Osteoblast (primary cell): ENCODE data around the gene BANP. TPM values are rescaled to one million over a fixed set of nuclear protein-coding genes. Genes with fewer than 3 reads are reported as not detected.

ENCODE experiments used
- DNase-seq: peaks from one replicate; pipeline ENCODE4 v3.0.0; 2011; ENCODE audit warnings: low spot score, mixed read lengths; ENCODE audit not compliant: insufficient read length; ENCODE audit errors: missing footprints
- H2AFZ ChIP-seq: 2 replicates; pipeline ENCODE4 v1.6.0; 2011; ENCODE audit warnings: mild to moderate bottlenecking, low read length
- H3K27ac ChIP-seq: 2 replicates; pipeline ENCODE4 v1.5.1; 2011; ENCODE audit warnings: mild to moderate bottlenecking, low read depth, low read length, moderate library complexity
- H3K27me3 ChIP-seq: 2 replicates; pipeline ENCODE4 v1.6.0; 2012; ENCODE audit warnings: mild to moderate bottlenecking, control low read depth, inconsistent platforms, low read length, moderate library complexity; ENCODE audit not compliant: insufficient read depth
- H3K36me3 ChIP-seq: 2 replicates; pipeline ENCODE4 v1.5.1; 2011; ENCODE audit warnings: mild to moderate bottlenecking, low read length, control low read depth, moderate library complexity; ENCODE audit not compliant: insufficient read depth
- H3K4me1 ChIP-seq: 2 replicates; pipeline ENCODE4 v1.5.1; 2011; ENCODE audit warnings: mild to moderate bottlenecking, low read length, control low read depth, moderate library complexity; ENCODE audit not compliant: insufficient read depth
- H3K4me2 ChIP-seq: 2 replicates; pipeline ENCODE4 v1.6.0; 2011; ENCODE audit warnings: mild to moderate bottlenecking, low read length; ENCODE audit not compliant: insufficient read depth
- H3K4me3 ChIP-seq: fragments of 200-600 bp; sonication (generic); 3 replicates; pipeline ENCODE4 v1.5.1; 2012; ENCODE audit warnings: mild to moderate bottlenecking, low read length, inconsistent platforms; ENCODE audit not compliant: insufficient read depth
- H3K79me2 ChIP-seq: 2 replicates; pipeline ENCODE4 v1.6.0; 2012; ENCODE audit warnings: mild to moderate bottlenecking, low read length, control low read depth, inconsistent platforms; ENCODE audit not compliant: insufficient read depth
- H3K9me3 ChIP-seq: 2 replicates; pipeline ENCODE4 v1.5.1; 2011; ENCODE audit warnings: low read depth, low read length, control low read depth
- H4K20me1 ChIP-seq: 2 replicates; pipeline ENCODE4 v1.6.0; 2012; ENCODE audit warnings: mild to moderate bottlenecking, low read length, control low read depth; ENCODE audit not compliant: insufficient read depth
- total RNA-seq: library from RNA; depleted of rRNA; stranded (reverse); fragments of >200 nt; gene quantifications from 2 replicates; pipeline ENCODE4 v1.2.3, GENCODE V29; 2012
- TF ChIP-seq, protein P1 (sequence below): IDR thresholded peaks from 2 replicates; pipeline ENCODE4 v1.5.1; 2011; ENCODE audit warnings: mild to moderate bottlenecking, low read depth, low read length, moderate library complexity; ENCODE audit errors: extremely low read depth

Gene BANP
- total RNA-seq, 1 donor: 23.5 TPM

DNA sequence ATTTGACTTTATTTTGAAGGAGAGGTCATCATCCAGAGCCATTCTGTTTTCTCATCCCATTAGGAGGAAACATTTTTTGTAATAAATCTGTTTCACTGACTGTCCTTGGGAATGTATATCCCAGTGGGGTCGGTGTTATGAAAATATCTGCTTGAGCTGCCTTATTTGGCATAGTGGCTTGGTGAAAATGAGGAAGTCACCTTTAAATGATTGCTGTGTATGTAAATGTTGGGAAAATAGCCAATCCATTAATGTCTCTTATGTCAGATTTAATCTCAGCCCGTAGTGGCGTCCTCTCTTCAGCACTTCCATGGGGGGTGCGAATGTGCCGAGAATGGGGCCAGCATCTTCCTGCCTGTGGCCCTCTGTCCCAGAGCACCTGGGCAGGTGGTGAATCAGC, 57.6 kb downstream of the BANP start:
- H3K36me3 ChIP-seq: peaks cover 8% of the 10 kb centered on the region
- H3K4me2 ChIP-seq: no peak overlapping the region
- H3K27me3 ChIP-seq: no peaks in the 10 kb centered on the region
- H3K4me1 ChIP-seq: peaks cover 3% of the 10 kb centered on the region
- no peak for DNase-seq
- H3K79me2 ChIP-seq: no peaks in the 10 kb centered on the region
- no peak overlapping the region for H2AFZ ChIP-seq
- TF ChIP-seq, protein P1, sequence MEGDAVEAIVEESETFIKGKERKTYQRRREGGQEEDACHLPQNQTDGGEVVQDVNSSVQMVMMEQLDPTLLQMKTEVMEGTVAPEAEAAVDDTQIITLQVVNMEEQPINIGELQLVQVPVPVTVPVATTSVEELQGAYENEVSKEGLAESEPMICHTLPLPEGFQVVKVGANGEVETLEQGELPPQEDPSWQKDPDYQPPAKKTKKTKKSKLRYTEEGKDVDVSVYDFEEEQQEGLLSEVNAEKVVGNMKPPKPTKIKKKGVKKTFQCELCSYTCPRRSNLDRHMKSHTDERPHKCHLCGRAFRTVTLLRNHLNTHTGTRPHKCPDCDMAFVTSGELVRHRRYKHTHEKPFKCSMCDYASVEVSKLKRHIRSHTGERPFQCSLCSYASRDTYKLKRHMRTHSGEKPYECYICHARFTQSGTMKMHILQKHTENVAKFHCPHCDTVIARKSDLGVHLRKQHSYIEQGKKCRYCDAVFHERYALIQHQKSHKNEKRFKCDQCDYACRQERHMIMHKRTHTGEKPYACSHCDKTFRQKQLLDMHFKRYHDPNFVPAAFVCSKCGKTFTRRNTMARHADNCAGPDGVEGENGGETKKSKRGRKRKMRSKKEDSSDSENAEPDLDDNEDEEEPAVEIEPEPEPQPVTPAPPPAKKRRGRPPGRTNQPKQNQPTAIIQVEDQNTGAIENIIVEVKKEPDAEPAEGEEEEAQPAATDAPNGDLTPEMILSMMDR: no peak
- no peaks in the 10 kb centered on the region for H3K9me3 ChIP-seq
- no peak overlapping the region for H3K27ac ChIP-seq
- no peak overlapping the region for H3K4me3 ChIP-seq
- H4K20me1 ChIP-seq: peaks cover 12% of the 10 kb centered on the region

DNA sequence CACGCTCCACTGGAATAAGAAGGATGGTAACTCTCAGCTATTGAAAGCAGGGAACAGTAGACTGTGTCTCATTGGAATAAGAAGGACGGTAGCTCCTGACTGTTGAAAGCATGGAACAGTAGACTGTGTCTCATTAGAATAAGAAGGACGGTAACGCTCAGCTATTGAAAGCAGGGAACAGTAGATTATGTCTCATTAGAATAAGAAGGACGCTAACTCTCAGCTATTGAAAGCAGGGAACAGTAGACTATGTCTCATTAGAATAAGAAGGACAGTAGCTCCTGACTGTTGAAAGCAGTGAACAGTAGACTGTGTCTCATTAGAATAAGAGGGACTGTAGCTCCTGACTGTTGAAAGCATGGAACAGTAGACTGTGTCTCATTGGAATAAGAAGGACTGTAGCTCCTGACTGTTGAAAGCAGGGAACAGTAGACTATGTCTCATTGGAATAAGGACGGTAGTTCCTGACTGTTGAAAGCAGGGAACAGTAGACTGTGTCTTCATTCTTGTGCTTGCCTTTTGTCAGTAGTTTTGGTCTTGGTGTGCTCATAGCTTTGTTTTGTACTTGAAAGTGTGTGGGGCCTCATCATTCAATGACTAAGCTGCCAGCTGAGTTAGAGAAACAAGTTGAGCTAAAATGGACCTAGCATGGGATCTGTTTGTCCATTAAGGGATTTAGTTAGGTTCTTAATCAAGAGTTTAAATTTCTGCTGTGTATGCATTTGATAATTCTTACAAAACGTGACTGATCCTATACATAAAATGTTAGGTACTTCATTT, 58.5 kb downstream of the BANP start:
- peaks cover 12% of the 10 kb centered on the region for H3K4me1 ChIP-seq
- no peaks in the 10 kb centered on the region for H3K27me3 ChIP-seq
- H3K79me2 ChIP-seq: no peaks in the 10 kb centered on the region
- no peak overlapping the region for H3K27ac ChIP-seq
- H3K4me2 ChIP-seq: no peak overlapping the region
- H3K9me3 ChIP-seq: no peaks in the 10 kb centered on the region
- DNase-seq: no peak
- TF ChIP-seq, protein P1: no peak
- H3K4me3 ChIP-seq: no peak overlapping the region
- H2AFZ ChIP-seq: no peak overlapping the region
- H3K36me3 ChIP-seq: peaks cover 8% of the 10 kb centered on the region
- peaks cover 18% of the 10 kb centered on the region for H4K20me1 ChIP-seq

DNA sequence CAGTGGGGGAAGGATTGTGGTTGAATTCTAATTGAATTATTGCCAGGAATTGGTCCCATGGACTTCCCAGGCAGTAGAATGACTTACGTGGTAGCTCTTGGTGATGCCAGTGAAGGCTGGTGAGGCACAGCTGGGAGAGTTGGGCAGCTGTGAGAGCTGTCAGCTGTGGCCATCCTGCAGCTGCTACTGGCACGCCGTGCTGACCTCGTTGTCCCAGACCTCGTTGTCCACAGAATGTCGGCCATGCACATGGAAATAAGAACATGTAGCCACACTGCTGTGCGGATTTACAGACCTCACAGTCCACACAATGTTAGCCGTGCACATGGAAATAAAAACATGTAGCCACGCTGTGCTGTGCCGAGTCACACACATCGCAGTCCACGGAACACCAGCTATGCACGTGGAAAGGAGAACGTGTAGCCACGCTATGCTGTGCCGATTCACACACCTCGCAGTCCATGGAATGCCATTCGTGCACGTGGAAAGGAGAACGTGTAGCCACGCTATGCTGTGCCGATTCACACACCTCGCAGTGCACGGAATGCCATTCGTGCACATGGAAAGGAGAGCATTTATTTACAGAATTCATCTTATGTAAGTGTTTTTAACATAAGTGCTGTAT, 59.2 kb downstream of the BANP start:
- H3K36me3 ChIP-seq: peaks cover 8% of the 10 kb centered on the region

More for the DNA sequence above, 59.2 kb downstream of the BANP start:
- Histone ChIP-seq H2AFZ (no peak overlapping the region), H3K4me1 (peaks cover 14% of the 10 kb centered on the region), H3K79me2 (no peaks in the 10 kb centered on the region), H4K20me1 (peaks cover 22% of the 10 kb centered on the region), H3K4me2 (no peak overlapping the region), H3K27ac (no peak overlapping the region), H3K4me3 (no peak overlapping the region), H3K27me3 (no peaks in the 10 kb centered on the region), H3K9me3 (no peaks in the 10 kb centered on the region)
- no peak for DNase-seq
- TF ChIP-seq, protein P1: no peak
